ENCODE measurements around the gene RAB3IL1.

Gene RAB3IL1

DNA sequence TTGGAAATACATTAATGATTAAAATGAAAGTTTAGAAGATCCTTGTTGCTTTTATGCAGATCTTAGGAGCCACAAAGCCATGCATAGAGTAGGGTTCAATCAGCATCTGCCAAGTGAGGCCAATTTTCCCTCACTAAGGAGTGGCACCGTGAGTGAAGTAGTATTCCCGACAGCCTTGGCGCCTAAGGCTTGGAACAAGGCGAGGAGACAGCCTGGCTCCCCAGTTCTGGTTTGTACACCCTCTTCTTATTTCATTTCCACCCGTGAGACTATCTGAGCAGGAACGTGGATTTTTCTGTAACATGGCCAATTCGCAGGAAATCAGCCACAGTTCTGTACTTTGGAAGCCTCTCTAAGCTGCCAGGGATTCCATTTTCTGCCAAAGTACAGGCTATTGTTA, 66.7 kb downstream of the RAB3IL1 start:
- peaks cover 4 to 7% of the 10 kb centered on the region in 2 donors for H3K36me3 ChIP-seq (ENCODE audit: control insufficient read depth in 2 of 2, insufficient read depth in 2 of 2, low read length in 2 of 2)
- H3K27ac ChIP-seq (ENCODE audit: low read length) = no peak overlapping the region
- no peak overlapping the region for H3K9ac ChIP-seq (ENCODE audit: low read length in 2 of 2)

DNA sequence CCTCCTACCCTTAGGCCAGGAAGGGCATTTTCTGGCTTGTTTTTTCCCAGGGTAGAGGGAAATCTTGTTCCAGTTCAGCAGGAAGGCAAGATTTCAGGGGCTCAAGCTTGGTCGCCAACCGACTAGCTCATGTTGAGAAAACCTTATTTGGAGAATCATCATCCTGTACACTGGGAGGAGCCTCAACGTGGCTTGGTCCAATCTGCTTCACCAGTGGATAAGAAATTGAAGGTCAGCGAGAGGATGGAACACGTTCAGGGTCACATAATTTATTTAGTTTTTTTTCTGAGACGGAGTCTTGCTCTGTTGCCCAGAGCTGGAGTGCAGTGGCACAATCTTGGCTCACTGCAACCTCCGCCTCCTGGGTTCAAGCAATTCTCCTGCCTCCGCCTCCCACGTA, 68.7 kb downstream of the RAB3IL1 start:
- H3K4me1 ChIP-seq (ENCODE audit: control insufficient read depth, insufficient read depth, low read length) = no peaks in the 10 kb centered on the region
- H3K27ac ChIP-seq (ENCODE audit: low read length) = no peak overlapping the region
- no peak overlapping the region for H3K4me3 ChIP-seq (ENCODE audit: low read length in 2 of 2)
- no peaks in the 10 kb centered on the region for H3K9me3 ChIP-seq (ENCODE audit: control insufficient read depth in 2 of 2, low read length in 2 of 2)
- peaks cover 0 to 7% of the 10 kb centered on the region in 2 donors for H3K36me3 ChIP-seq (ENCODE audit: control insufficient read depth in 2 of 2, insufficient read depth in 2 of 2, low read length in 2 of 2)
- H3K9ac ChIP-seq (ENCODE audit: low read length in 2 of 2) = no peak overlapping the region
- H3K27me3 ChIP-seq (ENCODE audit: control insufficient read depth in 1 of 2, insufficient read depth in 2 of 2, low read length in 2 of 2) = no peaks in the 10 kb centered on the region

More for the DNA sequence above, 66.7 kb downstream of the RAB3IL1 start:
- H3K27me3 ChIP-seq (ENCODE audit: control insufficient read depth in 1 of 2, insufficient read depth in 2 of 2, low read length in 2 of 2) = no peaks in the 10 kb centered on the region
- H3K4me3 ChIP-seq (ENCODE audit: low read length in 2 of 2) = no peak overlapping the region
- no peaks in the 10 kb centered on the region for H3K9me3 ChIP-seq (ENCODE audit: control insufficient read depth in 2 of 2, low read length in 2 of 2)
- no peaks in the 10 kb centered on the region for H3K4me1 ChIP-seq (ENCODE audit: control insufficient read depth, insufficient read depth, low read length)

DNA sequence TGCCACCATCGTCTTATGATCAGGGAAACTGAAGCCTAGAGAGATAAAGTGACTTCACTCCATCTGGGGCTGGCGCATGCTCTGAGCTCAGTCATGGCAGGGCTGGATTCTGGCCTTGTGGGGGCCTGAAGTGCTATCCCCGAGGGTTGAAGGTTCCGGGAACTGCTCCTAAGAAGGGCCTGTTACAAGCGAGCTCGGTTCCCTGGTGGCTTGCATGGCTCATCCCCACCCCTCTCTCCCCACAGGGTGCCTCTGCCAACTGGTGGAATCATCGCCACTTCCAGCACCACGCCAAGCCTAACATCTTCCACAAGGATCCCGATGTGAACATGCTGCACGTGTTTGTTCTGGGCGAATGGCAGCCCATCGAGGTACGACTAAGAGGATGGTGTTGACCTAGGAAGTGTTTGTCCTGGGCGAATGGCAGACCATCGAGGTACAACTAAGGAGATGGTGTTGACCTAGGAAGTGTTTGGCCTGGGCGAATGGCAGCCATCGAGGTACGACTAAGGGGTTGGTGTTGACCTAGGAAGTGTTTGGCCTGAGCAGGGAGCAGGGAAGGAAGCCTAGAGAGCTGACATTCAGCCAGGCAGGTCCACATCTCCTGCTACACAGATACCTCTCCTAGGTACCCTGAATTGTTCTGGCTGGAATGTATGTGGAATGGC, 69.3 kb downstream of the RAB3IL1 start:
- H3K36me3 ChIP-seq (ENCODE audit: control insufficient read depth in 2 of 2, insufficient read depth in 2 of 2, low read length in 2 of 2) = peaks cover 0 to 7% of the 10 kb centered on the region in 2 donors
- H3K27ac ChIP-seq (ENCODE audit: low read length) = no peak overlapping the region
- H3K9ac ChIP-seq (ENCODE audit: low read length in 2 of 2) = no peak overlapping the region
- no peaks in the 10 kb centered on the region for H3K4me1 ChIP-seq (ENCODE audit: control insufficient read depth, insufficient read depth, low read length)
- no peaks in the 10 kb centered on the region for H3K9me3 ChIP-seq (ENCODE audit: control insufficient read depth in 2 of 2, low read length in 2 of 2)
- H3K4me3 ChIP-seq (ENCODE audit: low read length in 2 of 2) = no peak overlapping the region
- no peaks in the 10 kb centered on the region for H3K27me3 ChIP-seq (ENCODE audit: control insufficient read depth in 1 of 2, insufficient read depth in 2 of 2, low read length in 2 of 2)

All from stomach smooth muscle (tissue), 2 donors.